ENCODE results near the gene SPNS3.

The SPNS3 gene, protein sequence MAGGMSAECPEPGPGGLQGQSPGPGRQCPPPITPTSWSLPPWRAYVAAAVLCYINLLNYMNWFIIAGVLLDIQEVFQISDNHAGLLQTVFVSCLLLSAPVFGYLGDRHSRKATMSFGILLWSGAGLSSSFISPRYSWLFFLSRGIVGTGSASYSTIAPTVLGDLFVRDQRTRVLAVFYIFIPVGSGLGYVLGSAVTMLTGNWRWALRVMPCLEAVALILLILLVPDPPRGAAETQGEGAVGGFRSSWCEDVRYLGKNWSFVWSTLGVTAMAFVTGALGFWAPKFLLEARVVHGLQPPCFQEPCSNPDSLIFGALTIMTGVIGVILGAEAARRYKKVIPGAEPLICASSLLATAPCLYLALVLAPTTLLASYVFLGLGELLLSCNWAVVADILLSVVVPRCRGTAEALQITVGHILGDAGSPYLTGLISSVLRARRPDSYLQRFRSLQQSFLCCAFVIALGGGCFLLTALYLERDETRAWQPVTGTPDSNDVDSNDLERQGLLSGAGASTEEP

DNA sequence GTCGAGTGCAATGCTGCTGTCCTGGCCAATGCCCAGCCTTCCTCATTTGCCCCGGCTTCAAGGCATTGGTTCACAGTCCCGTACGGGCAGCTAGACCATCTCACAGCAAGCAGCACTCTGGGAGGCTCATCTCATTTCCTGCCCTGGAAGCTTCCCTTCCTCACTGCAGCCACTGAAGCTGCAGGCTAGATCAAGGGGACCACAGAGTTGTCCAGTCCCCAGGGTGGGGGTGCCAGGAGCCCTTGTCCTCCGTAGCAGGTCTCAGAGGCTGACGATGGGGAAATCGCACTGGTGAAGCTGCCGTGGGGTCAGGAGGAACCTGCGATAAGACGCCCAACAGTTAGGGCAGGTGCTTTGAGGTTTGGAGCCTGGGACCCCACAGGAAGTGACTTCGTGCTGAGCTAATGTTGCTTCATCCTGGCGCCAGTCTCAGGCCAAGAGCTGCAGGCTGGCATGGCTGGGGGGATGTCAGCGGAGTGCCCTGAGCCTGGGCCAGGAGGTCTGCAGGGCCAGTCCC is at the start of gene SPNS3:
Gene SPNS3, plus strand, starts transcription at position 426 of the 517 bp plus-strand sequence. Its CDS starts 28 bp downstream, at position 454.
- no peak for DNase-seq (ENCODE audit: low read depth)

DNA sequence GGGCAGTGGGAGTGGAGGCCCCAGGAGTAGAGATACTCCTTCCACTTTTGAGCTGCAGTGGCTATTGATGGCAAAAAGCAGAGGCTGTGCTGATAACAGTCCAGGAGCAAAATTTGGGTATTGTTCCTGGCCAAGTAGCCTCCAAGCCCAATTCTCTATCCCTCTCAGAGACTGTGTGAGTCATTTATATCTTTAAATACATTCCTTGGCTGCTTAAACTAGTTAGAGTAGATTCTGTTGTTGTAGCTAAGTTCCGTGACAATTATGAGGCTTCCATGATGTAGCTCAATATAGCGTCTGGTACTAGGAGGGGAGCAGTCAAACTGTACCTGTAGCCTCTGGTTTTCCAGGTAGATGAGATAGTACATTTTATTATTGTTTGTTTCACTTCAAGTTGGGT is 47.3 kb upstream of the SPNS3 start:
- DNase-seq (ENCODE audit: low read depth) = no peak

GRCh38 chr17:4387137-4387536 is 46.6 kb upstream of the SPNS3 start:
- DNase-seq (ENCODE audit: low read depth) = no peak

DNA sequence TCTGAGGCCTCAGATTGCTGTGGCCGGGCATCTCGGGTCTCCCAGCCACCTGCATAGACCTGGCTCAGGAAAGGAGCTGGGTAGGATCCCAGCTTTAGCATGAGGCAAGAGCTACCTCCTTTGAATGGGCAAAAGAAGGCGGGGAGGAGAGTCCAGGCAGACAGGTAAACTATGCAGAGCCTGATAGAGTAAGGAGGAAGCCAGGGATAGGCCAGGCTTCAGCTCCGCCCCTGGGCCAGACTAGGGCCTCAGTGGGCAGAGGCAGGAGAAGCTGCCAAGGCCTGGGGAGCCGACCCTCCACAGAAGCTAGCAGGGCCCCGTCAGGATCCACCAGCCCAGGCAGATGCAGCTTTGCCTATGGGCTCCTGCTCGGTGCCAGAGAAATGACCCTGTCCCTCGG is 44.7 kb upstream of the SPNS3 start:
- DNase-seq (ENCODE audit: low read depth) = no peak

DNA sequence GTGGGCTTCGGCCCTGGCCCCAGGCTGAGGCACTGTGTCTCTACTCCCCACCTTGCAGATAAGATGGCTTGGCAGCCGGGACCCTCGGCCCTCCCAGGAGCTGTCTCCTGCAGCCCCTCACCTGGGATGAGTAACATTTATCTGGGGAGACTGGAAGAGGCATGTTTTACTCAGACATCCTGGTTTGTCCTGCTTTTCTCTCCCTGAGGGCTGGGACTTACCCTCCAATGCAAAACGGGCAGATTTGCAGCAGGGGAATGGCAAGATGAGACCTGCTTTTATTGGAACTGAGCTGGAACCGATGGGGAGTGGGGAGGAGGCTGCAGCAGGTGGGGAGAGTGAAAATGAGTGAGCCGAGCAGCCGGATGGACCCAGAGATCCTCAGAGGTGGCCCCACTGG is 39.9 kb upstream of the SPNS3 start:
- DNase-seq (ENCODE audit: low read depth) = no peak

GRCh38 chr17:4394208-4395110 is 39.3 kb upstream of the SPNS3 start:
- no peak for DNase-seq (ENCODE audit: low read depth)

DNA sequence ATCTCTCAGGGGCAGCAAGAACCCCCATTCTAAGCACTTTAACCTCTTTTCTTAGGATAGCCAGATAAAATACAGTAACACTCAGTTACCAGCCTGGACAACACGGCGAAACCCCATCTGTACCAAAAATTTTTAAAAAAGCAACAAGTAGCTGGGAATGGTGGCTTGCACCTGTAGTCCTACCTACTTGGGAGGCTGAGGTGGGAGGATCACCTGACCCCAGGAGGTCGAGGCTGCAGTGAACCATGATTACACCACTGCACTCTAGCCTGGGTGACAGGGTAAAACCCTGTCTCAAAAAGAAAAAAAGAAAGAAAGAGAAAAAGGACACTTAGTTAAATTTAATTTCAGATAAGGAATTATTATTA is 38.6 kb upstream of the SPNS3 start:
- no peak for DNase-seq (ENCODE audit: low read depth)

GRCh38 chr17:4397840-4398239 is 35.9 kb upstream of the SPNS3 start:
- no peak for DNase-seq (ENCODE audit: low read depth)

DNA sequence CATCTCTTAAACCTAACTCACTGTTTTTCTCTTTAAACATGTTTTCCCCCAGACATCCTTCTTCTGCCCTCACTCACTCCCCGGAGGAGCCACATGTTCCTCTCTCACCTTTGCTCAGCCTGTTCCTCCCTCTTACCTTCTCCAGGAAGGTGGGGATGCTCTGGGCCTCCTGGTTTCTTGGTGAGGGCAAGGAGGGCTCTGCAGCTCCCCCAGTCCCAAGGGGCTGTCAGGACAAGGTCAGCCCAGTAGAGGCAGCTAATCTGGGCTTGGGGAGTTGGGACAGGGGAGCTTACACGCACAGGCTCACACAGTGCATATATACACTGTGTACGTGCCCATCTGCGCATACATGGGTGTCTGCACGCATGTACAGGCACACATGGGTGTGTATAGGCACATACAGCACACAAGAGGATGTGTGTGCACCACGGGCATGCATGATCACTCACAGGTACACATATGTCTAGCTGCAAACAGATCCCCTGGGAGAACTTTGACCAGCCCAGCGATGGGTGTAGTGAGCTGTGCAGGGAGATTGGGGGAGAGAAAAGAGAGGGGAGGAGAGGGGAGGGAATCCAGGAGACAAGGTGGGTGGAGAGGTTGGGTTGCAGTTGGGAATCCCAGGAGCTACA is 28.6 kb upstream of the SPNS3 start:
- no peak for DNase-seq (ENCODE audit: low read depth)

GRCh38 chr17:4405699-4406098 is 28.0 kb upstream of the SPNS3 start:
- DNase-seq (ENCODE audit: low read depth) = no peak

DNA sequence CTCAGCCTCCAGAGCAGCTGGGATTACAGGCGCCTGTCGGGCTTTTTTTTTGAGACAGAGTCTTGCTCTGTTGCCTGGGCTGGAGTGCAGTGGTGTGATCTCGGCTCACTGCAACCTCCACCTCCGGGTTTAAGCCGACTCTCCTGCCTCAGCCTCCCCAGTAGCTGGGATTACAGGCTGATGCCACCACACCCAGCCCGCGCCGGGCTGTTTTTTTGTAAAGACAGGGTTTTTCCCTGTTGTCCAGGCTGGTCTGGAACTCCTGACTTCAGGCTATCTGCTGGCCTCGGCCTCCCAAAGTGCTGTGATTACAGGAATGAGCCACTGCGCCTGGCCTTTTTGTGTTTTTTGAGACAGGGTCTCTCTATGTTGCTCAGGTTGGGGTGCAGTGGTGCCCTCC is 27.4 kb upstream of the SPNS3 start:
- DNase-seq (ENCODE audit: low read depth) = no peak

DNA sequence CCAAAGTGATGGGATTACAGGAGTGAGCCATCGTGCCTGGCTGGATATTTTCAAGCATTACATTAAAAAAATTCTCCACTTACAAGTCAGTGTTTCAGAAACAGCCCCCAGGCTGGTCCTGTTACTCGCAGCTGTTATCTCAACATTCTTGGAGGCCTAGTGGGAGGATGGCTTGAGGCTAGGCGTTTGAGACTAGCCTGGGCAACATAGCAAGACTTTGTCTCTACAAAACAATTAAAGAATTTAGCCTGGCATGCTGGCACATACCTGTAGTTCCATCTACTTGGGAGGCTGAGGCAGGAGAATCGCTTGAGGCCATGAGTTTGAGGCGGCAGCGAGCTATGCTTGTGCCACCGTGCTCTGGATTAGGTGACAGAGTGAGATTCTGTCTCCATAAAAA is 26.5 kb upstream of the SPNS3 start:
- DNase-seq (ENCODE audit: low read depth) = no peak

DNA sequence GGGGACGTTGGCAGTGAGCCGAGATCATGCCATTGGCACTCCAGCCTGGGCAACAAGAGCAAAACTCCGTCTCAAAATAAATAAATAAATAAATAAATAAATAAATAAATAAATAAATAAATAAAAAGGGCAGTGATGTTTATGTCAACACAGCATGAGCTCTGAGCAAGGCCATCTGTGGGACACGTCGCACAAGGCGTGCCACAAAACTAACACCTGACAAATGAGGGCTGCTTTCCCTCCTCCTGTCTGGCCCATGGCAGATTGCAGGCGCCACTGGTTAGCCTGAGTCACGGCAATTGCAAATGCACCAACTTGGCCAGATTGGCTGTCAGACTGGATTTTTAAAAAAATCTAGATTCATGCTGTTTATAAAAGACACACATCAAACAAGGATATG is 25.9 kb upstream of the SPNS3 start:
- DNase-seq (ENCODE audit: low read depth) = no peak

DNA sequence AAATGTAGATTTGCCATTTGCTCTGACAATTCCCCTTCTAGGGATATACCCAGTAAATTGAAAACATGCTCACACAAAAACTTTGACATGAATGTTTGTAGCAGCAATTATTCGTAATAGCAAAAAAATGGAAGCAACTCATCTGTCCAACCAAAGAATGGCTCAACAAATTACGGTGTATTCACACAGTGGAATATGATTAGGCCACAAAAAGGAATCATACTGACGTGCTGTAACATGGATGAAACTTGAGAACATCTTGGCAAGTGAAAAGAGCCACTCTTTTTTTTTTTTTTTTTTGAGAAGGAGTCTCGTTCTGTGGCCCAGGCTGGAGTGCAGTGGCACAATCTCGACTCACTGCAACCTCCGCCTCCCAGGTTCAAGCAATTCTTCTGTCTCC is 24.1 kb upstream of the SPNS3 start:
- peak; percentile 53 for DNase-seq (ENCODE audit: low read depth)

DNA sequence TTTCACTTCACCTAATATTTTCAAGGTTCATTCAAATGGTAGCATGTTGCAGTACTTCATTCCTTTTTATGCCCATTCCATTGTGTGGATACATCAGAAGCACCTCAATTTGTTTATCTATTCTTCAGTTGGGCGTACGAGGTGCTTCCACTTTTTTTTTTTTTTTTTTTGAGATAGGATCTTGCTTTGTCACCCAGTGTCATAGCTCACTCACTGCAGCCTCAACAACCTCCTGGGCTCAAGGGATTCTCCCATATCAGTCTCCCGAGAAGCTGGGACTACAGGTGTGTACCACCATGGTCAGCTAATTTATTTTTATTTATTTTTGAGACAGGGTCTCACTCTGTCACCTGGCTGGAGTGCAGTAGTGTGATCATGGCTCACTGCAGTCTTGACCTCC is 22.5 kb upstream of the SPNS3 start:
- DNase-seq (ENCODE audit: low read depth) = no peak

DNA sequence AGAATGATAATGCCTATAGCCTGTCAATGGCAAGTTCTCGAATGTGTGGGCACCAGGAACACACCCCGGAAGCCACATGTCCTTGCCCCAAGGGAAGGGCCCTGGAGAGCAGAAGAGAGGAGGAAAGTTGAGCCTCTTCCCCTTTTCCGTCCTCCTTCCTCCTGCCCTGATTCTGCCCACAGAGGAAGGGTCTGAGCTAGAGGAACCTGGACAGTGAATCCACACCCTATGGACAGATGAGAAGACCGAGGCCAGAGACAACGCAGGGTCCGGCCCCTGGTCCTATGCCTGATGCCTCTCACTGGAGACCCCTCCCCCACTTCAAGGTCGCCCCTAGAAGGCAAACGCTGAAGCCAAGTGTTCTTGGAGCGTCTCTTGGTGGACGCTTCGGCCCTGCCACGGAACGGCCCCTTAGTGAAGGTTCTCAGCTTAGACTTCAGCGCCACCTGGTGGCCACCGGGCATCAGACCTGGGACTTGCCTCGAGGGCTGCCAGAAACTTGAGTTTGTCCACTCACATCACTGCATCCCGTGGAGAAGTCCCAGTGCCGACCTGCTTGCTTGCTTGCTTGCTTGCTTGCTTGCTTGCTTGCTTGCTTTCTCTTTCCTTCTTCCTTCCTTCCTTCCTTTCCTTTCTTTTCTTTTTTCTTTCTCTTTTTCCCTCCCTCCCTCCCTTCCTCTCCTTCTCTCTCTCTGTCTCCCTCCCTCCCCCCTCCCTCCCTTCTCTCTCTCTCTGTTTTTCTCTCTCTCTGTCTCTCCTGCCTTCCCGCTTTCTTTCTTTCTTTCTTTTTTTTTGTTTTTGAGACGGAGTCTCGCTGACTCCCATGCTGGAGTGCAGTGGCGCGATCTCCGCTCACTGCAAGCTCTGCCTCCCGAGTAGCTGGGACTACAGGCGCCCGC is 20.6 kb upstream of the SPNS3 start:
- peak; percentile 82 for DNase-seq (ENCODE audit: low read depth)

DNA sequence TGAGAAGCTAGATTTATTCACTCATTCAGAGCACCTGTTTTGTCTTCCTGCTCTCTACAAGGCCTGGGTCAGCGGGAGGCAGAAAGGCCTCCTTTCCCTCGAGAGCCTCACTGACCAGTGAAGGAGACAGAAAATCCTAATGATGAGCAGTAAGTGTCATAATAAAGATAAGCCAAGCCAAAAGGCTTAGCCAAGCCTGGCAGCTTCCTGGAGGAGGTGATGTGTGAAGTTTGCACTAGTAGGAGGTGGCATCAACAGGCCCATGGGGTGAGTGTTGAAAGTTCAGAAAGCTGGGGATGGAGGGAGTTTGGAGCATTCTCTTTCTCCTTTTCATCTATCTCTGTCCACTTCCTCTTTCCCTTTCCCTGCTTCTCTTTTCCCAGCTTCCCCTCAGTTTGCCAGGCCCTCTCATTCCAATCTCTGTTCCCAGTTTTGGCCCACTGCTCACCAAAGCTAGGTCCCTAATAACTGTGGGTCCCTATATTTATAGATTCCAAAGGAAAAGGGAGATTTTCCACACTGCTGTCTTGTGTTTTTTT is 16.5 kb upstream of the SPNS3 start:
- no peak for DNase-seq (ENCODE audit: low read depth)

GRCh38 chr17:4420692-4421131 is 13.0 kb upstream of the SPNS3 start:
- DNase-seq (ENCODE audit: low read depth) = peak; percentile 49

- DNase-seq (ENCODE audit: low read depth) = no peak
Observed at GRCh38 chr17:4422864-4423263, 10.9 kb upstream of the SPNS3 start.

- no peak for DNase-seq (ENCODE audit: low read depth)
Observed at GRCh38 chr17:4425398-4425797, 8.3 kb upstream of the SPNS3 start.

All from fibroblast of gingiva (primary cell).